GM12891 (cell line): ENCODE data around the gene MYL7.

Experiments
- PAX5 ChIP-seq: IDR thresholded peaks from 2 replicates; pipeline ENCODE4 v1.6.1; 2011; ENCODE audit warnings: low read length, moderate library complexity, mild to moderate bottlenecking; ENCODE audit not compliant: insufficient read depth, severe bottlenecking
- POLR2A ChIP-seq: IDR thresholded peaks from 2 replicates; pipeline ENCODE4 v1.6.1; 2011; ENCODE audit warnings: low read depth, low read length, control low read depth
- POLR2AphosphoS5 ChIP-seq: IDR thresholded peaks from 2 replicates; pipeline ENCODE4 v1.6.1; 2011; ENCODE audit warnings: low read depth, low read length, control low read depth
- POU2F2 ChIP-seq: IDR thresholded peaks from 2 replicates; pipeline ENCODE4 v1.6.1; 2011; ENCODE audit warnings: low read depth, mild to moderate bottlenecking, control low read depth, low read length, moderate library complexity
- TAF1 ChIP-seq: IDR thresholded peaks from 2 replicates; pipeline ENCODE4 v1.6.1; 2011; ENCODE audit warnings: low read depth, low read length, control low read depth

- TF ChIP-seq POU2F2 (no peak), POLR2AphosphoS5 (no peak), POLR2A (no peak), TAF1 (no peak), PAX5 (no peak)
Measured at GRCh38 chr7:44099669-44100068, 41.5 kb downstream of the MYL7 start.
